Measurements from ENCODE around the gene ABR. TPM values are rescaled to one million over a fixed set of nuclear protein-coding genes. Genes with fewer than 3 reads are reported as not detected.

The ABR gene
- total and polyA plus RNA-seq, 2 of the 8 experiments (the other 6 are each of a cell fraction or from before 2014, with no cell fraction given), result 44.8 to 47.2 TPM

DNA sequence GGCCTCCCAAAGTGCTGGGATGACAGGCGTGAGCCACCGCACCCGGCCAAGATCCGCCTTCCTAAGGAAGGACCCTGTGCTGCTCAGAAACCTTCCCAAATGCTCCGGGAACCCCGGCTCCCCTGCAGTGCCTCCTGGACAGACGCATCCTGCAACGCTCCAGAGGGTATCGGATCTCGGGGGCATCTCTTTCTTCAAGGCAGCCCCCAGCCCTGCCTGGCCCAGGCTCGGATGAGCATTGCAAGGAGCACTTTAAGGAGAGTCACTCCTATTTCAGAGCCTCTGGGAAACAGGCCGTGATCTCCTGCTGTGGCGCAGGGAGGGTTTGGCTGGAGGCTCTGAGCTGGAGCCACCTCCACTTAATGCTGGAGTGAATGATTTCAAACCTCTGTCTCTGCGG lies 17.2 kb upstream of the ABR start:
- H3K27ac ChIP-seq (ENCODE audit: low read depth, low read length), result no peak overlapping the region
- no peak overlapping the region for H3K14ac ChIP-seq (ENCODE audit: insufficient read length)
- H2BK15ac ChIP-seq (ENCODE audit: low read length), result no peak overlapping the region
- no peaks in the 10 kb centered on the region for H3K9me3 ChIP-seq (ENCODE audit: insufficient read depth in 2 of 2, low read depth in 1 of 2, low read length in 1 of 2)
- no peak overlapping the region for H3K9ac ChIP-seq (replicated peaks in 1 of 4; ENCODE audit: extremely low read depth in 1 of 4, low read depth in 3 of 4, low read length in 3 of 4)
- POLR2A ChIA-PET (ENCODE audit: partially characterized antibody), result no interaction called here
- TF ChIP-seq PHF8 (conservative IDR thresholded peaks at IDR 0.05; ENCODE audit: low read depth, low read length) (no peak), SIX5 (IDR thresholded peaks at IDR 0.05; ENCODE audit: low read depth, low read length) (no peak), NANOG (IDR thresholded peaks at IDR 0.05; ENCODE audit: insufficient read depth, low read depth, low read length, poor library complexity, severe bottlenecking) (no peak), YY1 (IDR thresholded peaks at IDR 0.05; ENCODE audit: low read depth, low read length) (no peak), RFX5 (IDR thresholded peaks at IDR 0.05; ENCODE audit: borderline replicate concordance, low read depth, low read length) (no peak), KDM5A (IDR thresholded peaks at IDR 0.05; ENCODE audit: low read length) (no peak), POLR2A (IDR thresholded peaks at IDR 0.05; ENCODE audit: control extremely low read depth in 1 of 2, low read depth in 2 of 2, low read length in 2 of 2) (no peak), CBX8 (IDR thresholded peaks at IDR 0.05; ENCODE audit: borderline replicate concordance, low read depth, low read length) (no peak)
- no peak overlapping the region for H3K23ac ChIP-seq (ENCODE audit: insufficient read length)
- H2BK12ac ChIP-seq (ENCODE audit: low read depth, low read length), result no peak overlapping the region
- no peak overlapping the region for H4K5ac ChIP-seq (ENCODE audit: insufficient read length, low read depth, low read length)
- WGBS, 2 experiments (ENCODE audit: extremely low coverage in 1 of 2, insufficient coverage in 1 of 2, insufficient read length in 1 of 2, insufficient replicate concordance in 2 of 2, low coverage in 1 of 2, low lambda C conversion rate in 2 of 2, missing lambda C conversion rate in 1 of 2), result 88% methylated on average over 14 of the region's 14 CpGs; no CpG with 5 or more reads in 1 of the 2 experiments
- H2BK120ac ChIP-seq (replicated peaks; ENCODE audit: low read depth, low read length), result no peak overlapping the region
- no peak overlapping the region for H2BK20ac ChIP-seq (ENCODE audit: low read length)
- H4K8ac ChIP-seq (ENCODE audit: extremely low read depth, insufficient read depth, low read length), result no peak overlapping the region; the same call in 1 of the 2 replicates
- no peaks in the 10 kb centered on the region for H3K4me1 ChIP-seq (replicated peaks in 1 of 4; ENCODE audit: control insufficient read depth in 3 of 4, insufficient read depth in 4 of 4, low read length in 3 of 4)
- H3K36me3 ChIP-seq (ENCODE audit: control insufficient read depth in 2 of 4, insufficient read depth in 4 of 4, low read length in 3 of 4), result no peaks in the 10 kb centered on the region
- no peak overlapping the region for H3K4ac ChIP-seq (replicated peaks; ENCODE audit: insufficient read length, low read depth, low read length)
- H4K91ac ChIP-seq (replicated peaks; ENCODE audit: insufficient read length, low read length), result no peak overlapping the region
- H2BK5ac ChIP-seq (ENCODE audit: low read depth, low read length), result no peak overlapping the region
- H3K27me3 ChIP-seq (replicated peaks in 1 of 4; ENCODE audit: control insufficient read depth in 3 of 4, extremely low read depth in 1 of 4, insufficient read depth in 3 of 4, low read length in 3 of 4), result no peaks in the 10 kb centered on the region
- H3K79me2 ChIP-seq (ENCODE audit: control insufficient read depth in 1 of 2, insufficient read depth in 2 of 2, low read length in 2 of 2), result no peaks in the 10 kb centered on the region
- H4K20me1 ChIP-seq (replicated peaks in 1 of 2; ENCODE audit: control insufficient read depth in 1 of 2, insufficient read depth in 2 of 2, low read length in 2 of 2), result no peaks in the 10 kb centered on the region
- no peak overlapping the region for H3K18ac ChIP-seq (ENCODE audit: extremely low read depth, low read length)
- H3K79me1 ChIP-seq (ENCODE audit: low read depth, low read length), result no peaks in the 10 kb centered on the region
- H3K23me2 ChIP-seq (ENCODE audit: low read depth, low read length), result no peaks in the 10 kb centered on the region
- H3K4me2 ChIP-seq (ENCODE audit: insufficient read depth in 1 of 2, low read depth in 2 of 2, low read length in 2 of 2), result no peak overlapping the region
- CTCF ChIA-PET (ENCODE audit: partially characterized antibody), result interaction anchor here (0.6 to 7.3 kb wide), 5 partner anchors 10 to 901 kb away, joined by 3 to 61 read pairs (median 3); no protein-coding TSS in a partner anchor
- no peak overlapping the region for H3K56ac ChIP-seq (replicated peaks; ENCODE audit: insufficient read length, low read depth, low read length)
- H2AK5ac ChIP-seq (ENCODE audit: low read depth, low read length), result no peak overlapping the region
- H2AFZ ChIP-seq (ENCODE audit: low read length), result no peak overlapping the region
- H3K4me3 ChIP-seq (ENCODE audit: extremely low read depth in 1 of 4, insufficient read depth in 2 of 4, low read depth in 3 of 4, low read length in 4 of 4), result no peak overlapping the region
- DNase-seq (ENCODE audit: low read depth in 1 of 2, low spot score in 2 of 2), result no peak
- no peak for FAIRE-seq
